GM19468 (cell line): Measurements from ENCODE around the gene CMTM1.

ENCODE experiments used
- ATAC-seq: cut with Tn5 transposase; IDR thresholded peaks from one replicate; pipeline ENCODE4 v1.9.1; 2021; ENCODE audit warnings: mild to moderate bottlenecking, moderate library complexity, moderate number of reproducible peaks; ENCODE audit not compliant: unreplicated experiment; ENCODE audit errors: extremely low read depth

The CMTM1 gene, protein sequence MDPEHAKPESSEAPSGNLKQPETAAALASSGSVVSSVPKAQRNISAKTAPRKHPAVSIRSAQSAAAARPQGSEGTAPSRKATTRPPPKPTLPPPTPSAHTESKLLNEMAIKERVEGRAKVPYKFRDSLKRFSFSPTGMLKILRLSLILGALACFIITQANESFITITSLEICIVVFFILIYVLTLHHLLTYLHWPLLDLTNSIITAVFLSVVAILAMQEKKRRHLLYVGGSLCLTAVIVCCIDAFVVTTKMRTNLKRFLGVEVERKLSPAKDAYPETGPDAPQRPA

DNA sequence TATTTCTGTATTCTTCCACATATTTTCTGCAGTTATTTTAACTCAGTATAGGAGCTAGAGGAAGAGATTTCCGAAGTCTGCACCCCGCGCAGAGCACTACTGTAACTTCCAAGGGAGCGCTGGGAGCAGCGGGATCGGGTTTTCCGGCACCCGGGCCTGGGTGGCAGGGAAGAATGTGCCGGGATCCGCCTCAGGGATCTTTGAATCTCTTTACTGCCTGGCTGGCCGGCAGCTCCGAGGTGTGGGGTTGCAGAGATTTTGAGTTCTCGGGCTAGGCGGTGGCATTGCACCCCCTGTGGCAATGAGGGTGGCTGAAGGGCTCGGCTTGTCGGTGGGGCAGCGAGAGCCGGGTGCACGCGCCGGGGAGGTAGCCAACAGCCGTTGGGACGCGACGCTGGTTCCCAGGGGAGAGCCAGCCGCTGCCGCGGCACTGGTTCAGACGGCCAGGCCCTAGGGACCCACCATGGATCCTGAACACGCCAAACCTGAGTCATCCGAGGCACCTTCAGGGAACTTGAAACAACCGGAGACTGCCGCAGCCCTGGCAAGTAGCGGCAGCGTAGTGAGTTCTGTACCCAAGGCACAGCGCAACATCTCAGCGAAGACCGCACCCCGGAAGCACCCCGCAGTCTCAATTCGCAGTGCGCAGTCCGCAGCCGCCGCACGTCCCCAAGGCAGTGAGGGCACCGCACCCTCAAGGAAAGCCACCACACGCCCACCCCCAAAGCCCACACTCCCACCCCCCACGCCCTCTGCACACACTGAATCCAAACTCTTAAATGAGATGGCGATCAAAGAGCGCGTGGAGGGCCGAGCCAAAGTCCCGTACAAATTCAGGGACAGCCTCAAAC lies at the start of gene CMTM1:
CMTM1 (plus strand) TSS at position 389 of the 851 bp plus-strand sequence; CDS start at position 464, 75 bp downstream.
- ATAC-seq = no peak

DNA sequence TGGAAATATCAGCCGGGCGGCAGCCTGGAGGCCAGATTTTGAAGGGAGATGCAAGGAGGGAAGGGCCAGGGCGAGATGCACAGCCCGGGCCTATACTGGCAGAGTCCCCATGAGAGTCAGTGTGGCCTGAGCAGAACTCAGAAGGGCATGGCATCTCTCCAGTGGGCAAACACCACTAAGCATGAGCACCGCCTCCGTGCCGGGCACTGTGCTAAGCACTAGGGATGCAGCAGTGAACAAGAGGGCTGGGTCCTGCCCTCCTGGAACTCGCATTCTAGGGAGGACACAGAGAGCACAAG lies 49.8 kb upstream of the CMTM1 start:
- no peak for ATAC-seq

DNA sequence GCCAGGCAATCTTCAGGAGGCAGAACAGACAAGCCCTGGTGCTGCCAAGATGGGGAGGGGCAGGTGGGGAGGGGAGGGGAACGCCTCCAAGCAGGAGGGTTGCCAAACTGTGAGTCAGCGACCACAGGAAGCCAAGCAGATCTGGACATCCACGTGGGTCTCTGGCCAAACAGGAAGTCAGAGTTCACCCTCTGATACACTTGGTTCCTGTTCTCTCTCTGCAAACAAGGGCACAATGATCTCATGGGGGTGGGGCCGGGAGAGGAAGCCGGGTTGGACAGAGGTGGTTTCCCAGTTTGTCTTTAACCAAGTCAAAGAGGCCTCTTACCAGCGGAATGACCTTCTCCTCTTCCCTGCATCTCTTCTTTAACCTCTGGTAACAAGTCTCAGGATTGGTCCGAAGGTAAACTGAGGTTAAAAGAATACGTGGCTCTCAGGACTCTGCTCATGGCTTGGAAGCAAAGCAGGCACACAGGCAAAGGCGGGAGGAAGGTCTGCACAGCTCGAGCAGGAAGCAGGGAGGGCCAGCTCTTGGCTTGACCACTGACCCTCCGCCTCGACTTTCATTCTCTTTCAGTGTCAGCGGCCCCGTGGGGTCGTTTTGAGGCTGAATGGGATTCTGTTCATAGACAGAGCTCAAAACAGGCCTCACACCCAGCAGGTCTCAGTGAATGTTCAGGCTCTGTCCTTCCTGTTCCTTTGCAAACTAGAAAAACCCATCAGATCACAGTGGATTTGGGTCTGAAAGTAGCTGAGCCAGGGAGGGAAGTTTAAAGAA lies 49.2 kb upstream of the CMTM1 start:
- peak; percentile 85 for ATAC-seq

DNA sequence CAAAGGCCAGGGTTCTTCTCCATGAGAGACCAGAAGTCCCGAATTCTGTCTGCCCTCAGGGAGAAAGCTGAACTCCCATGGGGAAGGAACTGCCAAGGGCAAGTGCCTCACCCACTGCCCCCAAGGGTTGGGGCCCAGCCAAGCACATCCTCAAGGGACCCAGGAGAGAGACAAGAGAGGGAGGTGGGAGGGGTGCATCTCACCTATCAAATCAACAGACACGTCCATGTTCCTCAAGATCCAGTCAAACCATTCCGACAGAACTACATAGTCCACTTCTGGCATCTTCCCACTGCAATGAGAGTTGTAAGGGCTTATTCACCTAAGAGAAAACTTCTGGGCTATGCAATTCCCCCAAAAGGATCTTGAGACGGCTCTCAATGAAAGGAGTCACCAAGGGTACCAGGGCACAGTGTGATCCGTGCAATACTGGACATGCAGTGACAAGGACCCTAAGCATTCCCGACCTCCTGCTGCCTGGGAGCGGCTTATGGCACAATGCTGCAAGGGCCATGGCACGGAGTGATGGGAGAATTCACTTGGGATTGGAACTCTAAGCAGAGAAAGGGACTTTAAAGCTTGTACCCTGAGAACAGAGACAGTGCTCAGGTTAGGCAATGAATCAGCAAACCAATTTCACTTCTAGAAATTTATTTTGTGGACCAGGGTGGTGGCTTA lies 48.5 kb upstream of the CMTM1 start:
- no peak for ATAC-seq

DNA sequence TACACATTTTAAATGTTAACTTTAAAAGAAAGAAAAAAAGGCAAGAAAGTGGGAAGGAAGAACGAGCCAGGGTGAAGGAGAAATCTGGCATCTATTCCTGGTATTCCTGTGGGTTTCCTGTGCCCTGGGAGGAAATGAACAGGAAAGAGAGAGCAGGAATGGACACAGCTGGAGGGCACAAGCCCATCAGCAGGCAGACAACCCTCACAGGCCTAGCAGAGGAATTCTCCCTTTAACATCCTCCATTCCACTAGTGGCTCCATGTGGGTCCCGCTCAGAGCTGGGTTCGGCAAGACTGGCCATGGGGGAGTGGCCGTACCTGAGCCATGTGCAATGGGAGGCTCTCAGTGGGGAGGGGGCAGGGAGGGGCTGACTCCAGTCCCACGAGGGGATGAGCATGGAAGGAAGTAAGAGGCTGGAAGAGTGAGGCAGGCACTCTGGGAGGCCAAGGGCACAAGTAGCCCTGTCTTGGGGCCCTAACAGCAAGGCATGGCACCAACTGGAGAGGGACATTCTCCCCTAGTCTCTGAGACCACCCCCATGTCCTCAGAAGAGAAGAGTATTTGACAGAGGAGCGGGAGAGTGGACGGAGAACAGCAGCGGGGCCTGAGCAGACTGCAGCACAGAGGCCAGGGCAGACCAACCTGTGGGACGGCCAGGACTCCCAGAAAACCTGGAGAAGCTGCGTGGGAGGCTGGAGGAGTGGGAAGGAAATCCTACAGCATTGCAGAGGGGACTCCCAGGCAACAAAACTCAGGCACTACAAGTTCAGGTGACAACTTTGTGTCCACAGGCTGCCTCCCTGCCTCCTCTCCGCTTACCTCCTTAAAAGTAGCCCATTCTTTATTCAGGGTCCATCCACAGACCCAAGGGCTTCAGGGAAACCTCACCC lies 46.5 kb upstream of the CMTM1 start:
- no peak for ATAC-seq

DNA sequence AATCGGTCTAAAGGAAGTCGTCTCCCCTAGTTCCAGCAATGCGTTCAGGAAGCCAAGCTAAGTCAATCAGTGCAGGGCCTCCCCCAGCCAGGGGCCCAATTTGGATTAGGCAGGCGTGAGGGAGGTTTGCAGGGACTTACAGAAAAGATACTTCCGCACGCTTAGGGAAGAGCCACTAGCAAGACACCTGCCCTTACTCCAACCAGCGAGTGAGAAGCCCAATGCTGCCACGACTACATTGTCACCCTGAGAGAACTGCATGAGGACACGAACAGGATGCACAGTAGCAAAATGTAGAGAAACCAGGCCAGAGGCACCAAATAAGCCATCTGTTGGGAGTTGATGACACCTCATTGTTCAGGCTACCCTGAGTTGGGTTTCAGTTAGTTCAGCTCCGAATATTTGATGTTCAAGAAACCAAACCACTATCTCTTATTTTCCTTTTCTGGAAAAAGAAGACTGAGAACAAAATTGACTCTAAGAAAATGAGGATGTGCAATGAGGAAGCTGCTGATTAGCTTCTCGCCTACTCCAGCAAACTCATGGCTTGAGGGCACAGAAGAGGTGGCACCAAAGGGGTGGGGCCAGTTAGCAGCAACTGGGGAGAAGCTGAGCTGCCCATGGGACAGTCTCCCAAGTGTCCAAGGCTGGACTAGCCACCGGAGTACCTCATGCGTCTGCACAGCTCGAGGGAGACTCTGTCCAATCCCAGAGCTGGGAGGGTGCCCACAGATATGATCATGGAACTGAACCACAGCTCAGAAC lies 45.7 kb upstream of the CMTM1 start:
- no peak for ATAC-seq

DNA sequence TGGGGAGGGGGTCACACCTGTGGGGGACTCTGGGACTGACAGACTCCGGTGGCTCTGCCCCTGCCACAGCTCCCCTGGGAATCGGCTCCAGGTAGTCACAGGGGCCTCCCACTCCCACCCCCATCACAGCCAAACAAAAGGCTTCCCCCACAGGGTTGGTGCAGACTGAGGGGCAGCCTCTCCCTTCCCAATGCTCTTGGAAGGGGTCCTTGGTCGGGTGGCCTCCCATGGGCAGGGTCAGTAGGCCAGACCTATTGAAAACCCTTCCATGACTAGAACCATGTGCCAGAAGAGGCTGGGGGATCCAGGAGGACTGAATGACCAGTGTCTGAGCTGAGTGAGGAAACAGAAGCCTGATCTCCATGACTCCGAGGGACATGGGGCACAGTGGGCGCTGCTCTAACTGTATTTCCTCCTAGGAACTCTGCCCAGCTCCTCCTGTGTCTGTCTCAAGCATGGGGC lies 45.0 kb upstream of the CMTM1 start:
- ATAC-seq = no peak

DNA sequence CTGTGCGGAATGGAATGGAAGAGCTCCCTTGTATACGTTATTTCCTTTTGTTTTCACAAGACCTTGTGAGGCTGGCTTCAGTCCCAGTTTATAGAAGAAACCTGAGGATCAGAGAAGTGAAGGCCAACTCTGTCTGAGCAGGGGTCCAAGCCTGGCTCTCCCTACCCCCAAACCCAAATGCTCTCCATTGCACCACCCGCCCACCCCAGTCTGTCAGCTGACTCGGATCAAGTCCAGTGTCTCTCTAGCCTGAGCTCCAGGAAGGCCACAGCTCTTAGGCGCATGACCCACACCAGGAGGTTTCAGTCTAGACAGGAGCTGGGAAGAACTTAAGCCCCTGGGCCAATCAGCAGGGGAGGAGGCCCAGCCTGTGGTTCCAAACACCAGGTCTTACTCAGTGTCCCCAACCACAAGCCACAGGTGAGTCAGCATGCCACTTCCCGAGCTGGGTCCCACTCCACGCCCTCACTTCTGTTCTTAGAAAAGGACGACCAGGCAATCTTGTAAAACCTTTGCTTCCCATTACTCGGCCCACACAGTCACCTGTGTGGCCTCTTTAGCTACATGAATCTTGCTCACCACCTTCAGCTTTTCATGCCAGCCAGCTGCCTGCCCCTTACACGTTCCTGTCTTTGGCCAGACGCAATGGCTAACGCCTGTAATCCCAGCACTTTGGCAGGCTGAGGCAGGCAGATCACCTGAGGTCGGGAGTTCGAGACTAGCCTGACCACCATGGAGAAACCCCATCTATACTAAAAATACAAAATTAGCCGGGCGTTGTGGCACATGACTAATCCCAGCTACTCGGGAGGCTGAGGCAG lies 44.1 kb upstream of the CMTM1 start:
- no peak for ATAC-seq

DNA sequence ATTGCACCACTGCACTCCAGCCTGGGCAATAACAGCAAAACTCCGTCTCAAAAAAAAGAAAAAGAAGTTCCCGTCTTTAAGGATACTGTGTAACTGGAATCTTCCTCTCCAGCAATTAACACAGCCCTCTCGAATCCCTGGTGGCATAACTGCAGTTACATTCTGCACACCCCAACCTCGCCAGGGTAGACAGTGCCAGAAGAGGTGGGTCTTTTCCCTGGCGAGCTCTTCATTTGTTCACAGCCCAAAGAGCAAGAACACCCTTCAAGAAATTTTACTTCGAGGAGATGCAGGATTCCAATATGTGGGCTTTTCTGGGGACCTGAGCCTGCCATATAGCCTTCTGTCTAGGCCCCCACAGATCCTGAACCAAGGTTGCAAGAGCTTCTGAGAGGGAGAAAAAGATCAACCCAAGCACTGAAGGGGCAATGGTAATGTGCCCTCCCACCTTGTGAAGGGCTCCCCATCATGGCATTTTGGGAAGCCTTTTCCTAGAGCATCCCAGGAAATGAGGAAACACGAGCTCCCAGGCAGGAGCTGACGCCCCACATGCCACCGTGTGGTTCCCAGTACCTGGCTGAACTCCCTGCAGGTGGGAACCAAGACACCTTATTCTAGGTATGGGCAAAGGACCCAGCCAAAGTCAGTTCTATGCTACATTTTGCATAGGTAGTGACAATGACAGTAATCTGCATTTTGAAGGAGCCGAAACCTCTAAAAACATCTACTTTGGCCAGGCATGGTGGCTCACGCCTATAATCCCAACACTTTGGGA lies 43.2 kb upstream of the CMTM1 start:
- no peak for ATAC-seq

DNA sequence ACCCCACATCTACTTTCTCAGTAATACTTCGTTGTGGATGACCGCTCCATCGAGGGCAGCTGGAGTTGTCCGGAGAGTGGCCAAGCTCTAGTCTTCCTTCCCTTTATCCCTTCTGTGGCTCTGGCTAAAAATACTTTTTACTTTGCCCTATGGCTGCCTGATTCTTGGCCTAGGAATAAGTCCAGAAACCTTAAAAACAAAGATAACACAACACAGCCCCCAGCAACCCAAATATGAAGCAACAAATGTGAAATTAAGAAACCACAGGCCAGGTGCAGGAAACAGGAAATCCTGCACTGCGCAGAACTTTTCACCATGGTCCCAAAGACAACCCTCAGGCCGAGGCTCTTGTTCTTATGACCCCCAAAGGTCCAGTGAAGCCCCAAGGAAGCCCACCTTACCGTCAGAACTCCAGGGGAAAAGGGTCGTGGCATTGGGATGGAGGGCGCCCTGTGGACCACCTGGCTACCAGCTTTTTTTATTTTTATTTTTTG lies 42.3 kb upstream of the CMTM1 start:
- no peak for ATAC-seq

DNA sequence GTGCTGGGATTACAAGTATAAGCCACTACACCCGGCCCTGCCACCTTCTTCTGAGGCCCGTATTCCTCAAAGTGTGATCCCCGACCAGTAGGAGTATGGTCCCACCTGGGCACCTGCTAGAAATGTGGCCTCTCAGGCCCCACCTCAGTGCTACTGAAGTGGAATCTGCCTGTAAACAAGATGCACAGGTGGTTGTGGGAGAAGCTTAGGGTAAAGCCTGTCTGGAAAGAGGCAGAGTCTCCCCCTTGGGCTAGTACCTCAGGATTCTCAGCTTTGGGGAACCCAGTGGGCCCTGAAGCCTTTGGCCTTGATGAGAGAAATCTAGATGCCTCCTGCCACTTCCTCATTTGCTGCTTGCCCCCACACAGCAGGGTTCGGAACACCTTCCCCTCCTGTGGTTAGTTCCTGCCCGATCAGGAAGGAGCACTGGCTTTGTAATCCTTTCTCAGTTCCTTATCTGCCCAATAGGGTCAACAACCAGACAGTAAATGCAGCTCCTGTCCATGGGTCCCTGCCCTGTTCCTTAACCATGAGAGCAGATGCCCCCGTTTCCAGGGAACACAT lies 41.6 kb upstream of the CMTM1 start:
- ATAC-seq = peak; percentile 64

DNA sequence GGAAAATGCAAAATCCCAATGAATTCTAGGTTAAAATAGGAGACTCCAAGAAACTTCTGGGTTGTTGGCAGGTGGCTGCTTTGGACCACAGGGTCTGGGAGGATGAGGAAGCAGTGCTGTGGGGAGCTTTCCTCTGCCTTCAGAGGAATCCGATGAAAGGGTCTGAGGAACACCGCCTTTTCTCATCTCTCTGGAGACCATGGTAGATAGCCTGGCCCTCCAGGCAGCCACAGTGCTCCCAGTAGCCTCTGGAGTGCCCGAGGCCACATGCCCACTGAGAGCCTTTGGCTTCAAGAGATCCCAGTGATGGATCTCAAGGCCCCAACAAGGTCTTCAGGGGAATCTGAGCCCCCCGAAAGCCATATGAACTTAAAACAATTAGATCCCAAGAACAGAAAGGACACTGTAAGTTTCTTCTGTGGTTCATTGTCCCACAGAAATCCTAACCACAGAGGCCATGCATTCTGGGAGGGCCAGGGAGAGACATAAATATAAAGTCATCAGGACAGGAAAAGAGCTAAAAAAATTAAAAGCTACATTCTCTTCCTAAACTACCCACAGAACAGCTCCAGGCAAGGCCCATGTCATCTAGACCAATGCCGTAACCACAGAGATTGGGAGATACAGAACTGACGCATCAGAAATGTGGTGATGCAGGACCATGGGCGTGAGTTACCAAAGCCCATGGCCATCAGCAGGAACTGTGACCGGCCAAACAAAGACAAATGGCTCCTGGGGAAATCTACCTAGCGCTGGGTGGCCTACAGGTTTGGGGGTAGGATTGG lies 40.7 kb upstream of the CMTM1 start:
- ATAC-seq = no peak

DNA sequence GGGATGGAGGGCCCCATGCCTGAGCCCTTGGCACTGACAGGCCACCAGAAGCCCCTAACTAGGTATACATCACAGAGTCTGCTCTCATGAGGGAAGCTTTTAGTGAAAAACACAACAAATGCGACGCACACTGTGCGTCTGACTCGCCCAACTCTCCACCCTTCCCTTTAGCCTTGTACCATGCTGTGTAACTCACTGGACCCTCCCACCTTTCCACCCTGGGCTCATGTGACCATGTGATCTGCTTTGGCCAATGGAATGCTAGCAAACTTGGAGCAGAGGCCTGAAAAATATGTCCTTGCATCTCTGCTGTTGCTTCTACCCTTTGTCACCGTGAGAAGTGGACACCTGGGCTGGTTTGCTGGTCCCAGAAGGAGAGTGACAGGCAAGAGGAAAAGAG lies 37.9 kb upstream of the CMTM1 start:
- ATAC-seq = no peak

DNA sequence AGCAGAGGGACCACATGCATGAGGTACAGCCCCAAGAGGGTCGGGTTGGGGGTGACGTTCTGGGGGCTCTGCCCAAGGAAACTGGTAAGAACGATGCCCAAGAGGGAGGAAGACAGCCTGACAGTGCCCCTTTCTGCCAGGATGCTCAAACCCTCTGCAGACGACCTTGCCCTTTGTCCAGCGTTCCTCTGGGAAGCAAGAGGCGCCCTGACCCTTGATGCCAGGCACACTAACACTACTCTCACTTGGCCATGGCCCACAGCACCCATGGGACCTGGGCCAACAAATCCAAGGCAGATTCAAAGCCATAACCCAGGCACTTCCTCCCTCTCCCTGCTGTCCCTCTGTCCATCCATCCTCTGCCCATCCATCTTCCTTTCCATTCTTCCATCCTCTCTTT lies 36.8 kb upstream of the CMTM1 start:
- no peak for ATAC-seq

DNA sequence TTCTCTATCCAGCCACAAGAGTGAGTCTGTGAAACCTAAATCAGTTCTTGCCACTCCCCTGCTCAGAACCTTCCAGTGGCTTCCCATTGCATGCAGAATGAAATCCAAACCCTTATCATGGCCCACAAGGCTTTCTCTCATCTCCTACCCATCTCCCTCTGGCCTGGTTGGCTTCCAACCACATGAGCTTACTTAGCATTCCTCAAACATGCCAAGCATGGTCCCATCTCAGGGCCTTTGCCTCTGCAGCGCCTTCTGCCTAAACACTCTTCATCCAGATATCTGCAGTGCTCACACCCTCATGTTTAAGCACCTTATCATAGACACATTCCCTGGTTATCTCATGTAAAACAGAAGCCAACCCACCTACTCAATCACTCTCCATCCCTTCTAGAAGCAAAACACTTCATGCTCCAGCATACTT lies 31.9 kb upstream of the CMTM1 start:
- ATAC-seq = no peak

DNA sequence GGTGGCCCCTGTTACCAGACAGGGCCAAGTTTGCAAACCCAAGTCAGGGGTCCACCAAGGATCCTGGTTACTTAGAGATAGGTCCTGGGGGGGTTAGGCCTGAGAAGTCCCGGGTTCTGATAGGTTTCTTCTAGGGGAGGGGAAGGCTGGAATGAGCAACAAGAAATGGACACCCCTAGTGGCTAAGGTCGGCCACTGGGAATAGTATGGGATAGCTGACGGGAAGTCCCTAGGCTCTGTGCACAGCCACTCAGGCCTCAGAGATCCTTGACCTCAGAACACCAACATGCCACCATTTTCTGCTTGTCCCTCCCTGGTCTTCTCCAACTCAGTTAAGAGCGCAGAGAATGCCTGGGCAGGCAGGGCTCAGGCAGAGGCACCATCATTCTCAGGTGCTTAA lies 29.7 kb upstream of the CMTM1 start:
- ATAC-seq = no peak
